HL-60 (cell line): ENCODE measurements around the gene SPDYC.

Source experiments
- DNase-seq, 2 experiments: peaks; one replicate each; pipeline ENCODE4 v3.0.0-alpha.2; 2010 to 2020; ENCODE audit warnings: low read depth in 1 of 2, low spot score in 1 of 2
- H3K27ac ChIP-seq: fragments of 250-450 bp; sonication (Bioruptor Pico); replicated peaks from 2 replicates; pipeline ENCODE4 v1.5.1; 2020; ENCODE audit warnings: mild to moderate bottlenecking, moderate library complexity
- H3K27me3 ChIP-seq: fragments of 250-450 bp; sonication (Bioruptor Pico); 2 replicates; pipeline ENCODE4 v1.5.1; 2021; ENCODE audit warnings: mild to moderate bottlenecking, moderate library complexity; ENCODE audit not compliant: insufficient read depth, poor library complexity, severe bottlenecking
- H3K4me3 ChIP-seq: replicated peaks from 2 replicates; pipeline ENCODE4 v1.5.1; 2011; ENCODE audit warnings: mild to moderate bottlenecking, control low read depth, low read length; ENCODE audit not compliant: insufficient read depth
- GABPA ChIP-seq: IDR thresholded peaks from 2 replicates; pipeline ENCODE4 v1.6.1; 2012; ENCODE audit warnings: low read depth
- POLR2AphosphoS5 ChIP-seq: IDR thresholded peaks from 2 replicates; pipeline ENCODE4 v1.6.1; 2012; ENCODE audit warnings: low read depth
- SPI1 ChIP-seq: IDR thresholded peaks from 2 replicates; pipeline ENCODE4 v1.6.1; 2012; ENCODE audit warnings: low read depth, mild to moderate bottlenecking, borderline replicate concordance
- TF ChIP-seq, protein P1 (sequence below): IDR thresholded peaks from 2 replicates; pipeline ENCODE4 v1.6.1; 2012; ENCODE audit warnings: low read depth; ENCODE audit not compliant: insufficient replicate concordance
- TF ChIP-seq, protein P2 (sequence below): IDR thresholded peaks from one replicate; pipeline ENCODE4 v1.5.1; 2011; ENCODE audit warnings: low read length, control low read depth, inconsistent platforms; ENCODE audit not compliant: insufficient read depth

The SPDYC gene

DNA sequence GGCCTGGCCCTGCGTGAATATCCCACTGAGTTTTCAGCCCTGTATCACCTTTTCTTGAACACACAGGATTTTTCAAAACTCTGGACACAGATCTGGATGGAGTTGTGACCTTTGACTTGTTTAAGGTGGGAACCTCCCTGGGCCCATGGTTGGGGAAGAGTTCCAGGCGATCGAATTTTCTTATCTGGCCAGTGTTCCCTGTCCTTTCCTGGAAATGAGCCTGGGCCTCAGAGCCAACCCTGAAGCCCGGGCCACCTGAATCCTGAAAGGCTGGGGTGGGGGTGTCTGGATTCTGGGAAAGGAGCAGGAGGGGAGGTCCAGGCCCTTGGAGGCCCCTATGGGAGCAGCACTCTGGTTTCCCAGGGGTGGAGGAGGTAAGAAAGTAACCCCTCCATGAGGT is 40.7 kb downstream of the SPDYC start:
- no peak overlapping the region for H3K4me3 ChIP-seq
- TF ChIP-seq GABPA: no peak
- no peak for TF ChIP-seq SPI1
- TF ChIP-seq, protein P1, sequence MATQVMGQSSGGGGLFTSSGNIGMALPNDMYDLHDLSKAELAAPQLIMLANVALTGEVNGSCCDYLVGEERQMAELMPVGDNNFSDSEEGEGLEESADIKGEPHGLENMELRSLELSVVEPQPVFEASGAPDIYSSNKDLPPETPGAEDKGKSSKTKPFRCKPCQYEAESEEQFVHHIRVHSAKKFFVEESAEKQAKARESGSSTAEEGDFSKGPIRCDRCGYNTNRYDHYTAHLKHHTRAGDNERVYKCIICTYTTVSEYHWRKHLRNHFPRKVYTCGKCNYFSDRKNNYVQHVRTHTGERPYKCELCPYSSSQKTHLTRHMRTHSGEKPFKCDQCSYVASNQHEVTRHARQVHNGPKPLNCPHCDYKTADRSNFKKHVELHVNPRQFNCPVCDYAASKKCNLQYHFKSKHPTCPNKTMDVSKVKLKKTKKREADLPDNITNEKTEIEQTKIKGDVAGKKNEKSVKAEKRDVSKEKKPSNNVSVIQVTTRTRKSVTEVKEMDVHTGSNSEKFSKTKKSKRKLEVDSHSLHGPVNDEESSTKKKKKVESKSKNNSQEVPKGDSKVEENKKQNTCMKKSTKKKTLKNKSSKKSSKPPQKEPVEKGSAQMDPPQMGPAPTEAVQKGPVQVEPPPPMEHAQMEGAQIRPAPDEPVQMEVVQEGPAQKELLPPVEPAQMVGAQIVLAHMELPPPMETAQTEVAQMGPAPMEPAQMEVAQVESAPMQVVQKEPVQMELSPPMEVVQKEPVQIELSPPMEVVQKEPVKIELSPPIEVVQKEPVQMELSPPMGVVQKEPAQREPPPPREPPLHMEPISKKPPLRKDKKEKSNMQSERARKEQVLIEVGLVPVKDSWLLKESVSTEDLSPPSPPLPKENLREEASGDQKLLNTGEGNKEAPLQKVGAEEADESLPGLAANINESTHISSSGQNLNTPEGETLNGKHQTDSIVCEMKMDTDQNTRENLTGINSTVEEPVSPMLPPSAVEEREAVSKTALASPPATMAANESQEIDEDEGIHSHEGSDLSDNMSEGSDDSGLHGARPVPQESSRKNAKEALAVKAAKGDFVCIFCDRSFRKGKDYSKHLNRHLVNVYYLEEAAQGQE: no peak
- no peak for TF ChIP-seq POLR2AphosphoS5
- TF ChIP-seq, protein P2, sequence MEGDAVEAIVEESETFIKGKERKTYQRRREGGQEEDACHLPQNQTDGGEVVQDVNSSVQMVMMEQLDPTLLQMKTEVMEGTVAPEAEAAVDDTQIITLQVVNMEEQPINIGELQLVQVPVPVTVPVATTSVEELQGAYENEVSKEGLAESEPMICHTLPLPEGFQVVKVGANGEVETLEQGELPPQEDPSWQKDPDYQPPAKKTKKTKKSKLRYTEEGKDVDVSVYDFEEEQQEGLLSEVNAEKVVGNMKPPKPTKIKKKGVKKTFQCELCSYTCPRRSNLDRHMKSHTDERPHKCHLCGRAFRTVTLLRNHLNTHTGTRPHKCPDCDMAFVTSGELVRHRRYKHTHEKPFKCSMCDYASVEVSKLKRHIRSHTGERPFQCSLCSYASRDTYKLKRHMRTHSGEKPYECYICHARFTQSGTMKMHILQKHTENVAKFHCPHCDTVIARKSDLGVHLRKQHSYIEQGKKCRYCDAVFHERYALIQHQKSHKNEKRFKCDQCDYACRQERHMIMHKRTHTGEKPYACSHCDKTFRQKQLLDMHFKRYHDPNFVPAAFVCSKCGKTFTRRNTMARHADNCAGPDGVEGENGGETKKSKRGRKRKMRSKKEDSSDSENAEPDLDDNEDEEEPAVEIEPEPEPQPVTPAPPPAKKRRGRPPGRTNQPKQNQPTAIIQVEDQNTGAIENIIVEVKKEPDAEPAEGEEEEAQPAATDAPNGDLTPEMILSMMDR: no peak
- DNase-seq: no peak
- H3K27ac ChIP-seq: no peak overlapping the region
- H3K27me3 ChIP-seq: no peaks in the 10 kb centered on the region

DNA sequence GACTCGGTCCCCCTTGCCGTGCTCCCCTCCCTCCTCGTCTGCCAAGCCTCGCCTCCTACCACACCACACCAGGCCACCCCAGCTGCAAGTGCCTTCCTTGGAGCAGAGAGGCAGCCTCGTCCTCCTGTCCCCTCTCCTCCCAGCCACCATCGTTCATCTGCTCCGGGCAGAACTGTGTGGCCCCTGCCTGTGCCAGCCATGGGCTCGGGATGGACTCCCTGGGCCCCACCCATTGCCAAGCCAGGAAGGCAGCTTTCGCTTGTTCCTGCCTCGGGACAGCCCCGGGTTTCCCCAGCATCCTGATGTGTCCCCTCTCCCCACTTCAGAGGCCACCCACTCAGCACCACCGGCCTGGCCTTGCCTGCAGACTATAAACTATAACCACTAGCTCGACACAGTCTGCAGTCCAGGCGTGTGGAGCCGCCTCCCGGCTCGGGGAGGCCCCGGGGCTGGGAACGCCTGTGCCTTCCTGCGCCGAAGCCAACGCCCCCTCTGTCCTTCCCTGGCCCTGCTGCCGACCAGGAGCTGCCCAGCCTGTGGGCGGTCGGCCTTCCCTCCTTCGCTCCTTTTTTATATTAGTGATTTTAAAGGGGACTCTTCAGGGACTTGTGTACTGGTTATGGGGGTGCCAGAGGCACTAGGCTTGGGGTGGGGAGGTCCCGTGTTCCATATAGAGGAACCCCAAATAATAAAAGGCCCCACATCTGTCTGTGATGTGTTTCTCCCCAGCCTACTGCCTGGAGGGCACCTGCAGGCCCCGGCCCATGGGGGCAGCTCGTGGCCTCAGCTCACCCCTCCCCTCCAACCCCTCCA is 41.5 kb downstream of the SPDYC start:
- TF ChIP-seq, protein P1: no peak
- no peaks in the 10 kb centered on the region for H3K27me3 ChIP-seq
- DNase-seq: no peak
- peak overlapping the region; percentile 90 for H3K27ac ChIP-seq
- H3K4me3 ChIP-seq: no peak overlapping the region

DNA sequence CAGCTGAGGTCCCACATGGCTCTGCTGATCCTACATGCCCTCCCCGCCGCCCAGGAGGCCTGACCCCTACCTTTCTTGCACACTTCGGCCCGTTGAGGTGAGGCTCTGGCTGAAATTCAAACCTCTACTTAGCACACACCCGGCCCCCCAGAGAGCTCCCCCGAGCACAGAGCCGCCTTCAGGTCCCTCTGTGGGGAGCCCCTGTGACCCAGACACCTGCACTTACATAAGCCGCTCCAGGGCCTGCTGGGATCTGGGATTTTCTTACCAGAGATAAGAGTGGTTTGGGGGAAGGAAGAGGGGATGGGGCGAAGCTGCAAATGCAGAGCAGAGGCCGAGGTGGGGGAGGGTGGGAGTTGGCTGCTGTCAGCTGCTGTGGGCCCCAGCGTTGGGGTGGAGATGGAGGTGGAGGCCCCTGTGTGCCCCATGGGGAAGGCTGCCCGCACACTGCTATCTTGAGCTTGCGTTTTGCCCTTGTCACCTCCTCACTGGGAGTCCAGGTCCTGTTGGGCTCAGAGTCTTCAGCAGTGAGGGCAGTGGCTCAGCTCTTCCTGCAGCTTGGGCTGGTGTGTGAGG is 42.3 kb downstream of the SPDYC start:
- no peaks in the 10 kb centered on the region for H3K27me3 ChIP-seq
- H3K27ac ChIP-seq: peak overlapping the region; percentile 90
- TF ChIP-seq POLR2AphosphoS5: 0 out of 2 replicates have a peak, but pooled peaks have one; percentile 29
- TF ChIP-seq, protein P2: no peak
- no peak overlapping the region for H3K4me3 ChIP-seq
- DNase-seq: peak in 1 of 2 experiments; percentile 29

DNA sequence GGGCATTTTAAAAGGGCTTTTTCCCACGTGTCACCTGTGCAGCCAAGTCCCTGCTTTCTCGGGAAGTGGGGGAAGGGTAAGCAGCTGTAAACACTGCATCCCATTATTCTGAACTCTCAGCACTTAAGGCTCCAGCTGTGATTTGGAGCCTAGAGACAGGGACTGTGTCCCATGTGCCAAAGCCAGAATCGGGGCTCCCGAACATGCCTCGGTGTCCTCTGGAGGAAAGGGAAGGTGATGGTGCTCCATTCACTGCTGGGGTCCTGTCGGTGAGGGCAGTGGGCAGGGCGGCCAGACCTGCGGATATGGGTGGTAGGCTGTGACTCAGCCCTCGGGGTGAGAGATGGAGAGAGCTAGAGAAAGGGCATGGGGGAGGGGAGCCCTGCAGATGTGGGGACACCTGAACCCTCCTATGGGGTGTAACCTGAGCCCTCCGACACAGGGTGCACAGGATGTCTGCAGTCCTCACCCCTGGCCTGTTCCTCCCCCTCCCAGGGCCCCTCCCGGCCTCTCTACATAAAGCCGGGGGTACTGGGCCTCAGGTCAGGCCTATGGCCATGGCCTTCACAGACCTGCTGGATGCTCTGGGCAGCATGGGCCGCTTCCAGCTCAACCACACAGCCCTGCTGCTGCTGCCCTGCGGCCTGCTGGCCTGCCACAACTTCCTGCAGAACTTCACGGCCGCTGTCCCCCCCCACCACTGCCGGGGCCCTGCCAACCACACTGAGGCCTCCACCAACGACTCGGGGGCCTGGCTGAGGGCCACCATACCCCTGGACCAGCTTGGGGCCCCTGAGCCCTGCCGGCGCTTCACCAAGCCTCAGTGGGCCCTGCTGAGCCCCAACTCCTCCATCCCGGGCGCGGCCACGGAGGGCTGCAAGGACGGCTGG is 43.5 kb downstream of the SPDYC start:
- no peaks in the 10 kb centered on the region for H3K27me3 ChIP-seq
- DNase-seq: peak in 1 of 2 experiments; percentile 85
- H3K4me3 ChIP-seq: no peak overlapping the region
- TF ChIP-seq, protein P1: no peak
- TF ChIP-seq, protein P2: no peak
- TF ChIP-seq GABPA (no peak), POLR2AphosphoS5 (peak; percentile 59), SPI1 (no peak)
- peak overlapping the region; percentile 90 for H3K27ac ChIP-seq
